ENCODE data around the gene CXXC5. TPM values are rescaled to one million over a fixed set of nuclear protein-coding genes. Genes with fewer than 3 reads are reported as not detected.

CXXC5 gene
- total RNA-seq, 2 experiments from 2014 or later: 1.3 to 2.0 TPM

- DNase-seq: peak; percentile 61
- peak overlapping the region; percentile 44 for H3K4me3 Mint-ChIP-seq
Observed at GRCh38 chr5:139696894-139697658, 48.9 kb downstream of the CXXC5 start.

GRCh38 chr5:139698490-139699146 is 50.5 kb downstream of the CXXC5 start:
- no peak overlapping the region for H3K27ac Mint-ChIP-seq
- H3K9me3 Mint-ChIP-seq: no peaks in the 10 kb centered on the region
- H3K4me3 Mint-ChIP-seq: no peak overlapping the region
- peaks cover 33% of the 10 kb centered on the region for H3K4me1 Mint-ChIP-seq
- peaks cover 1% of the 10 kb centered on the region for H3K36me3 Mint-ChIP-seq
- H3K27me3 Mint-ChIP-seq: peaks cover 4% of the 10 kb centered on the region
- DNase-seq: no peak

More at GRCh38 chr5:139696894-139697658, 48.9 kb downstream of the CXXC5 start:
- Mint-ChIP-seq H3K4me1 (peaks cover 29% of the 10 kb centered on the region), H3K9me3 (no peaks in the 10 kb centered on the region), H3K27me3 (peaks cover 4% of the 10 kb centered on the region), H3K27ac (peak overlapping the region; percentile 7), H3K36me3 (peaks cover 1% of the 10 kb centered on the region)

- Mint-ChIP-seq H3K9me3 (no peaks in the 10 kb centered on the region), H3K27ac (no peak overlapping the region), H3K27me3 (peaks cover 4% of the 10 kb centered on the region), H3K4me1 (peaks cover 33% of the 10 kb centered on the region), H3K36me3 (peaks cover 1% of the 10 kb centered on the region), H3K4me3 (no peak overlapping the region)
- no peak for DNase-seq
Observed at GRCh38 chr5:139699351-139699750, 51.2 kb downstream of the CXXC5 start.

- no peak overlapping the region for H3K4me3 Mint-ChIP-seq
- H3K27me3 Mint-ChIP-seq: peaks cover 4% of the 10 kb centered on the region
- peaks cover 39% of the 10 kb centered on the region for H3K4me1 Mint-ChIP-seq
- peaks cover 1% of the 10 kb centered on the region for H3K36me3 Mint-ChIP-seq
- DNase-seq: no peak
- H3K27ac Mint-ChIP-seq: no peak overlapping the region
- no peaks in the 10 kb centered on the region for H3K9me3 Mint-ChIP-seq
Observed at GRCh38 chr5:139700711-139701055, 52.5 kb downstream of the CXXC5 start.

GRCh38 chr5:139701056-139701741 is 53.0 kb downstream of the CXXC5 start:
- no peak overlapping the region for H3K27ac Mint-ChIP-seq

GRCh38 chr5:139702548-139702947 is 54.4 kb downstream of the CXXC5 start:
- no peaks in the 10 kb centered on the region for H3K9me3 Mint-ChIP-seq
- no peak for DNase-seq
- peaks cover 35% of the 10 kb centered on the region for H3K4me1 Mint-ChIP-seq
- H3K27ac Mint-ChIP-seq: no peak overlapping the region
- peaks cover 4% of the 10 kb centered on the region for H3K27me3 Mint-ChIP-seq
- H3K4me3 Mint-ChIP-seq: no peak overlapping the region
- peaks cover 1% of the 10 kb centered on the region for H3K36me3 Mint-ChIP-seq

More at GRCh38 chr5:139701056-139701741, 53.0 kb downstream of the CXXC5 start:
- DNase-seq: no peak
- Mint-ChIP-seq H3K4me3 (no peak overlapping the region), H3K9me3 (no peaks in the 10 kb centered on the region), H3K36me3 (peaks cover 1% of the 10 kb centered on the region), H3K27me3 (peaks cover 4% of the 10 kb centered on the region), H3K4me1 (peaks cover 39% of the 10 kb centered on the region)

- H3K4me1 Mint-ChIP-seq: peaks cover 29% of the 10 kb centered on the region
- H3K27ac Mint-ChIP-seq: no peak overlapping the region
- H3K36me3 Mint-ChIP-seq: peaks cover 1% of the 10 kb centered on the region
- no peak for DNase-seq
- peaks cover 4% of the 10 kb centered on the region for H3K27me3 Mint-ChIP-seq
- H3K9me3 Mint-ChIP-seq: no peaks in the 10 kb centered on the region
- H3K4me3 Mint-ChIP-seq: no peak overlapping the region
Observed at GRCh38 chr5:139704748-139705147, 56.6 kb downstream of the CXXC5 start.

GRCh38 chr5:139705191-139705590 is 57.0 kb downstream of the CXXC5 start:
- no peak overlapping the region for H3K4me3 Mint-ChIP-seq
- peaks cover 31% of the 10 kb centered on the region for H3K4me1 Mint-ChIP-seq
- H3K9me3 Mint-ChIP-seq: no peaks in the 10 kb centered on the region
- H3K27ac Mint-ChIP-seq: no peak overlapping the region
- DNase-seq: no peak
- peaks cover 1% of the 10 kb centered on the region for H3K36me3 Mint-ChIP-seq
- H3K27me3 Mint-ChIP-seq: peaks cover 4% of the 10 kb centered on the region

GRCh38 chr5:139705655-139706587 is 57.8 kb downstream of the CXXC5 start:
- no peak overlapping the region for H3K4me3 Mint-ChIP-seq
- peaks cover 29% of the 10 kb centered on the region for H3K4me1 Mint-ChIP-seq
- no peaks in the 10 kb centered on the region for H3K9me3 Mint-ChIP-seq
- no peak overlapping the region for H3K27ac Mint-ChIP-seq
- H3K36me3 Mint-ChIP-seq: peaks cover 1% of the 10 kb centered on the region
- DNase-seq: no peak
- peaks cover 4% of the 10 kb centered on the region for H3K27me3 Mint-ChIP-seq

- Mint-ChIP-seq H3K4me1 (peaks cover 27% of the 10 kb centered on the region), H3K9me3 (no peaks in the 10 kb centered on the region), H3K4me3 (no peak overlapping the region)
Observed at GRCh38 chr5:139707445-139708003, 59.4 kb downstream of the CXXC5 start.

GRCh38 chr5:139708434-139708861 is 60.3 kb downstream of the CXXC5 start:
- Mint-ChIP-seq H3K36me3 (no peaks in the 10 kb centered on the region), H3K27me3 (no peaks in the 10 kb centered on the region), H3K4me1 (peaks cover 25% of the 10 kb centered on the region), H3K27ac (no peak overlapping the region), H3K4me3 (no peak overlapping the region), H3K9me3 (no peaks in the 10 kb centered on the region)
- no peak for DNase-seq

More at GRCh38 chr5:139707445-139708003, 59.4 kb downstream of the CXXC5 start:
- Mint-ChIP-seq H3K36me3 (no peaks in the 10 kb centered on the region), H3K27me3 (no peaks in the 10 kb centered on the region), H3K27ac (no peak overlapping the region)
- DNase-seq: no peak

GRCh38 chr5:139708877-139709581 is 60.9 kb downstream of the CXXC5 start:
- H3K9me3 Mint-ChIP-seq: no peaks in the 10 kb centered on the region
- H3K27me3 Mint-ChIP-seq: no peaks in the 10 kb centered on the region
- no peak overlapping the region for H3K27ac Mint-ChIP-seq
- no peaks in the 10 kb centered on the region for H3K36me3 Mint-ChIP-seq
- H3K4me1 Mint-ChIP-seq: peaks cover 25% of the 10 kb centered on the region
- H3K4me3 Mint-ChIP-seq: no peak overlapping the region
- no peak for DNase-seq

GRCh38 chr5:139709582-139710318 is 61.6 kb downstream of the CXXC5 start:
- Mint-ChIP-seq H3K36me3 (no peaks in the 10 kb centered on the region), H3K27ac (no peak overlapping the region), H3K27me3 (no peaks in the 10 kb centered on the region), H3K4me3 (peak overlapping the region; percentile 29), H3K4me1 (peaks cover 25% of the 10 kb centered on the region), H3K9me3 (no peaks in the 10 kb centered on the region)
- DNase-seq: peak; percentile 40
